Gastroesophageal sphincter (tissue), 4 donors: ENCODE measurements around the gene KLHL28. TPM values are rescaled to one million over a fixed set of nuclear protein-coding genes. Genes with fewer than 3 reads are reported as not detected.

Source experiments
- ATAC-seq: fragments of 150-250 bp; one replicate; pipeline ENCODE4 v1.9.1; 2016; ENCODE audit warnings: mild to moderate bottlenecking, moderate library complexity
- H3K27ac ChIP-seq, 4 donors: fragments of 200-600 bp; sonication (generic) in 3 of 4; 1 replicate in 3 of 4; 2 replicates in 1 of 4; pipeline ENCODE4 v1.5.1; 2016 to 2019
- H3K27me3 ChIP-seq: fragments of 200-600 bp; sonication (generic); one replicate; pipeline ENCODE4 v1.5.1; 2019
- H3K36me3 ChIP-seq, 2 donors: fragments of 200-600 bp; sonication (generic); one replicate each; pipeline ENCODE4 v1.5.1; 2019; ENCODE audit warnings: control low read depth in 1 of 2
- H3K4me1 ChIP-seq, 3 donors: fragments of 200-600 bp; sonication (generic); 1 replicate in 2 of 3; 2 replicates in 1 of 3; pipeline ENCODE4 v1.5.1; 2016 to 2019; ENCODE audit warnings: control low read depth in 2 of 3
- H3K4me3 ChIP-seq, 2 donors: fragments of 200-600 bp; sonication (generic); one replicate each; pipeline ENCODE4 v1.5.1; 2019; ENCODE audit warnings: mild to moderate bottlenecking in 1 of 2, moderate library complexity in 1 of 2
- H3K9me3 ChIP-seq, 3 donors: fragments of 200-600 bp; sonication (generic); one replicate each; pipeline ENCODE4 v1.5.1; 2017 to 2019; ENCODE audit warnings: control low read depth in 2 of 3
- EP300 ChIP-seq: sonication (generic); formaldehyde crosslinking; IDR thresholded peaks from one replicate; pipeline ENCODE4 v1.6.1; 2017; ENCODE audit warnings: antibody characterized with exemption, mild to moderate bottlenecking
- POLR2A ChIP-seq, 2 donors: fragments of 450-650 bp; IDR thresholded peaks; one replicate each; pipeline ENCODE4 v1.6.1; 2017; ENCODE audit warnings: antibody characterized with exemption in 2 of 2, mild to moderate bottlenecking in 2 of 2, moderate library complexity in 1 of 2
- POLR2AphosphoS5 ChIP-seq: sonication (generic); formaldehyde crosslinking; IDR thresholded peaks from one replicate; pipeline ENCODE4 v1.6.1; 2017; ENCODE audit warnings: antibody characterized with exemption
- WGBS, 2 donors: methylation state at CpG; one replicate each; pipeline ENCODE4 v1.1.5; 2018; ENCODE audit warnings: low coverage in 1 of 2; 5-methylcytosine and 5-hydroxymethylcytosine counted together
- total RNA-seq, 4 donors: library from RNA; depleted of rRNA; stranded (reverse); fragments of >200 nt; gene quantifications; one replicate each; pipeline ENCODE4 v1.1.0, GENCODE V29; 2016
- TF ChIP-seq, protein P1 (sequence below), 4 experiments: fragments of 200-600 bp in 2 of 4; fragments of 450-650 bp in 2 of 4; sonication (generic) in 1 of 4; IDR thresholded peaks; one replicate each; pipeline ENCODE4 v1.5.1; 2017 to 2019; ENCODE audit warnings: antibody characterized with exemption in 4 of 4, mild to moderate bottlenecking in 2 of 4, moderate library complexity in 2 of 4

The KLHL28 gene
- total RNA-seq, 4 donors from 2014 or later: 10.0 to 12.6 (median 11.0) TPM

DNA sequence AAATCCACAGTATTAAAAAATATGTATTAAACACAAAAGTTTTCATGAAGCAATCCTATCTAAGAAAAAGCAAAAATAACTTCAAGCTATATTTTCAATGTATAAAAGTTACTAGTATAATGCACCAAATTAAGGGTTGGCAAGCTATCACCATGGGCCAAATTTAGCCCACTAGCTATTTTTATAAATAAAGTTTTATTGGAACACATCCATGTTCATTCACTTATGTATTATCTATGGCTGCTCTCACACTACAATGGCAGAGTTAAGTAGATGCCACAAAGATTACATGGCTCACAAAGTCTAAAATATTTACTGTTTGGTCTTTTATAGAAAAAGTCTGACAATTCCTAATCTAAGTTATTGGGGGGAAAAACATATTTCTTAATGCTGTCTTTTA is 17.6 kb downstream of the KLHL28 start:
- Histone ChIP-seq H3K4me1 (peaks cover 0 to 5% (median 0%) of the 10 kb centered on the region in 3 donors), H3K9me3 (no peaks in the 10 kb centered on the region), H3K27ac (no peak overlapping the region), H3K4me3 (no peak overlapping the region), H3K27me3 (no peaks in the 10 kb centered on the region), H3K36me3 (peaks cover 10 to 47% of the 10 kb centered on the region in 2 donors)
- ATAC-seq: no peak
- TF ChIP-seq, protein P1, sequence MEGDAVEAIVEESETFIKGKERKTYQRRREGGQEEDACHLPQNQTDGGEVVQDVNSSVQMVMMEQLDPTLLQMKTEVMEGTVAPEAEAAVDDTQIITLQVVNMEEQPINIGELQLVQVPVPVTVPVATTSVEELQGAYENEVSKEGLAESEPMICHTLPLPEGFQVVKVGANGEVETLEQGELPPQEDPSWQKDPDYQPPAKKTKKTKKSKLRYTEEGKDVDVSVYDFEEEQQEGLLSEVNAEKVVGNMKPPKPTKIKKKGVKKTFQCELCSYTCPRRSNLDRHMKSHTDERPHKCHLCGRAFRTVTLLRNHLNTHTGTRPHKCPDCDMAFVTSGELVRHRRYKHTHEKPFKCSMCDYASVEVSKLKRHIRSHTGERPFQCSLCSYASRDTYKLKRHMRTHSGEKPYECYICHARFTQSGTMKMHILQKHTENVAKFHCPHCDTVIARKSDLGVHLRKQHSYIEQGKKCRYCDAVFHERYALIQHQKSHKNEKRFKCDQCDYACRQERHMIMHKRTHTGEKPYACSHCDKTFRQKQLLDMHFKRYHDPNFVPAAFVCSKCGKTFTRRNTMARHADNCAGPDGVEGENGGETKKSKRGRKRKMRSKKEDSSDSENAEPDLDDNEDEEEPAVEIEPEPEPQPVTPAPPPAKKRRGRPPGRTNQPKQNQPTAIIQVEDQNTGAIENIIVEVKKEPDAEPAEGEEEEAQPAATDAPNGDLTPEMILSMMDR (IDR thresholded peaks at IDR 0.05): no peak
- TF ChIP-seq EP300: no peak
- TF ChIP-seq POLR2A (IDR thresholded peaks at IDR 0.05): no peak
- TF ChIP-seq POLR2AphosphoS5: no peak

DNA sequence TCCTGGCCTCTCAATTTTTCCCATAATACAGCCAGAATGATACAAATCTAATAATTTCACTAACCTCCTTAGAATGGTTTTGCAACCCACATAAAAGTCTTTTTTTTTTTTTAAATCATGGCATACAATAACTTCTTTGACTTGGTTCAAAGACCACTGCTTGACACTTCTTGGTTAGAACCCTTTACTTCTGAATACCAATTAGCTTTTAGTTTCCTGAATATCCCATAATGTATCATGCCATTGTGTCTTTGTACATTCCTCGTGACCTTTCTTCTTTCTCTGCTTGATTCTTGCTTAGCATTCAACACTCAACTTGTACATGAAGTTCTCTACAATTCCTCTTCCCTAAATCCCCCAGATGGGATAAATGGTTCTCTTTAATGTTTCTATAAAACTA is 19.3 kb downstream of the KLHL28 start:
- Histone ChIP-seq H3K4me3 (no peak overlapping the region), H3K27ac (no peak overlapping the region), H3K36me3 (peaks cover 10 to 58% of the 10 kb centered on the region in 2 donors), H3K9me3 (no peaks in the 10 kb centered on the region), H3K27me3 (no peaks in the 10 kb centered on the region), H3K4me1 (peaks cover 0 to 5% (median 0%) of the 10 kb centered on the region in 3 donors)
- 82 to 88% methylated on average over 1 of the region's 1 CpG for WGBS, 2 donors
- no peak for ATAC-seq
- TF ChIP-seq, protein P1 (IDR thresholded peaks at IDR 0.05): no peak
- TF ChIP-seq POLR2AphosphoS5: no peak
- no peak for TF ChIP-seq POLR2A (IDR thresholded peaks at IDR 0.05)
- no peak for TF ChIP-seq EP300

DNA sequence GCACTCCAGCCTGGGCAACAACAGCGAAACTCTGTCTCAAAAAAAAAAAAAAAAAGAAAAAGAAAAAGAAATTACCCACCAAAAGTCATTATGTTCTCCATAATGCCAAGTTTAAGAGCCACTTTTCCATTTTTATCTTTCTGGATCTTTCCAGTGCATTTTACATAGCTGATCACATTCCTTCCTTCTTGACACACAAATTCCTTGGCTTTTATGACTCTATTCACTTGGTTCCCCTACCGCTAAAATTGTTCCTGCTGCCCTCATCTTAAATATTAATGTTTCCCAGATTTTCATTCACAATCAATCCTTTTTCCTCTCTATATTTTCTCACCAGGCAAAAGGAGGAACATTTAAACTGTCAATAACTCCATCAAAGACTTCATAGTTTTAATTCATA is 20.2 kb downstream of the KLHL28 start:
- Histone ChIP-seq H3K27me3 (no peaks in the 10 kb centered on the region), H3K9me3 (no peaks in the 10 kb centered on the region), H3K36me3 (peaks cover 10 to 58% of the 10 kb centered on the region in 2 donors), H3K4me3 (no peak overlapping the region), H3K4me1 (peaks cover 0 to 5% (median 0%) of the 10 kb centered on the region in 3 donors), H3K27ac (no peak overlapping the region)
- ATAC-seq: no peak
- 85 to 100% methylated on average over 2 of the region's 2 CpGs for WGBS, 2 donors
- TF ChIP-seq, protein P1 (IDR thresholded peaks at IDR 0.05): no peak
- TF ChIP-seq POLR2A (IDR thresholded peaks at IDR 0.05) (no peak), EP300 (no peak), POLR2AphosphoS5 (no peak)

DNA sequence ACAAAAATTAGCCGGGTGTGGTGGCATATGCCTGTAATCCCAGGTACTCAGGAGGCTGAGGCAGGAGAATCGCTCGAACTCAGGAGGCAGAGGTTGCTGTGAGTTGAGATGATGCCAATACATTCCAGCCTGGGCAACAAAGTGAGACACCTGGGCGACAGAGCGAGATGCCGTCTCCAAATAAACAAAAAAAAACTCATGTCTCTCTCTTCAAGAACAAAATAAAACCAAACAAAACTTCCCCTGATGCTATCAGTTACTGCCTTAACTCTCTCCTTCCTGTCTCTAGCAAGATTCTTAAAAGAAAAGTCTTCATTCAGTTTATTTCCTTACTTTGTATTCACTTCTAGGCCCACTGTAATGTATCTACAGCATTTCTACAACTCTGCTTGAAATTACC is 20.8 kb downstream of the KLHL28 start:
- Histone ChIP-seq H3K36me3 (peaks cover 10 to 63% of the 10 kb centered on the region in 2 donors), H3K4me1 (peaks cover 0 to 5% (median 0%) of the 10 kb centered on the region in 3 donors), H3K9me3 (no peaks in the 10 kb centered on the region), H3K4me3 (no peak overlapping the region), H3K27ac (no peak overlapping the region), H3K27me3 (no peaks in the 10 kb centered on the region)
- TF ChIP-seq POLR2AphosphoS5 (no peak), POLR2A (IDR thresholded peaks at IDR 0.05) (no peak), EP300 (no peak)
- TF ChIP-seq, protein P1 (IDR thresholded peaks at IDR 0.05): no peak
- no peak for ATAC-seq
- WGBS, 2 donors: 67 to 92% methylated on average over 1 to 4 of the region's 6 CpGs

DNA sequence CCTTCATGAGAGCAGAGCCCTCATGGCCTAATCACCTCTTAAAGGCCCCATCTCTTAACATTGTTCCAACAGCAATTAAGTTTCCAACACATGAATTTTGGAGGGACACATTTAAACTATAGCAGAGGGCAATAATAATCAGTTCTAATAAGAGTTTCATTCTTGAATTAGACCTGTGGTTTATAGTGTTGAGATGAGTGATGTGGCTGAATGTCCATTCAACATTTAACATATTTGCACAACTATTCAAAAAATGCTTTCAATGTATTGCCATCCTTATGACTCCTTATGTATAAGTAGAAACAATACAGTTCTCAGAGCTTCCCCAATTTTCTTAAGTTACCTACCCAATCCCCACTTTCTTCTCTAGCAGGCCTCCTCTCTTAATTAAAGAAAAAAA is 21.5 kb downstream of the KLHL28 start:
- Histone ChIP-seq H3K27ac (no peak overlapping the region), H3K4me1 (peaks cover 0 to 1% (median 0%) of the 10 kb centered on the region in 3 donors), H3K4me3 (no peak overlapping the region), H3K36me3 (peaks cover 6 to 56% of the 10 kb centered on the region in 2 donors), H3K27me3 (no peaks in the 10 kb centered on the region), H3K9me3 (no peaks in the 10 kb centered on the region)
- no peak for TF ChIP-seq POLR2AphosphoS5
- no peak for TF ChIP-seq POLR2A (IDR thresholded peaks at IDR 0.05)
- TF ChIP-seq, protein P1 (IDR thresholded peaks at IDR 0.05): no peak
- no peak for TF ChIP-seq EP300
- no peak for ATAC-seq
